Muscle of leg (tissue), 11 donors: Measurements from ENCODE around the gene EMP1. TPM values are rescaled to one million over a fixed set of nuclear protein-coding genes. Genes with fewer than 3 reads are reported as not detected.
"Not testable (repeated sequence)": the region's sequence is repeated elsewhere in the genome, so short reads cannot be mapped to it uniquely, and the experiment has no call there.

Source experiments
- DNase-seq: peaks from one replicate; pipeline ENCODE4 v3.0.0; 2013
- H3K27ac ChIP-seq: one replicate; pipeline ENCODE4 v1.5.1; 2013; ENCODE audit warnings: mild to moderate bottlenecking, low read length, control low read depth
- H3K27me3 ChIP-seq: one replicate; pipeline ENCODE4 v1.6.1; 2013; ENCODE audit warnings: low read length; ENCODE audit not compliant: control insufficient read depth, insufficient read depth
- H3K36me3 ChIP-seq: one replicate; pipeline ENCODE4 v1.6.1; 2013; ENCODE audit warnings: low read length; ENCODE audit not compliant: control insufficient read depth, insufficient read depth
- H3K4me1 ChIP-seq: one replicate; pipeline ENCODE4 v1.6.1; 2013; ENCODE audit warnings: low read length; ENCODE audit not compliant: control insufficient read depth, insufficient read depth
- H3K4me3 ChIP-seq: one replicate; pipeline ENCODE4 v1.5.1; 2013; ENCODE audit warnings: low read length, control low read depth
- H3K9me3 ChIP-seq: replicated peaks from 2 replicates; pipeline ENCODE4 v1.6.1; 2013; ENCODE audit warnings: low read depth, low read length; ENCODE audit not compliant: control insufficient read depth
- WGBS: methylation state at CpG from one replicate; pipeline ENCODE4 v1.1.5; 2013; ENCODE audit warnings: missing lambda C conversion rate; ENCODE audit not compliant: insufficient coverage; 5-methylcytosine and 5-hydroxymethylcytosine counted together
- polyA plus RNA-seq, 8 donors: library from polyadenylated mRNA; unstranded; fragments of 120-200 nt; gene quantifications; one replicate each; pipeline versions ENCODE4 v1.2.1 to v1.2.3, GENCODE V29; 2013; ENCODE audit warnings: inconsistent platforms in 1 of 8, low replicate concordance in 1 of 8; ENCODE audit not compliant: insufficient read length in 8 of 8, insufficient read depth in 1 of 8
- total RNA-seq: library from RNA; stranded (reverse); fragments of 120-200 nt; gene quantifications from one replicate; pipeline ENCODE4 v1.2.4, GENCODE V29; 2013

Gene EMP1
- total and polyA plus RNA-seq, 9 donors, result 70.0 to 221 (median 123) TPM

DNA sequence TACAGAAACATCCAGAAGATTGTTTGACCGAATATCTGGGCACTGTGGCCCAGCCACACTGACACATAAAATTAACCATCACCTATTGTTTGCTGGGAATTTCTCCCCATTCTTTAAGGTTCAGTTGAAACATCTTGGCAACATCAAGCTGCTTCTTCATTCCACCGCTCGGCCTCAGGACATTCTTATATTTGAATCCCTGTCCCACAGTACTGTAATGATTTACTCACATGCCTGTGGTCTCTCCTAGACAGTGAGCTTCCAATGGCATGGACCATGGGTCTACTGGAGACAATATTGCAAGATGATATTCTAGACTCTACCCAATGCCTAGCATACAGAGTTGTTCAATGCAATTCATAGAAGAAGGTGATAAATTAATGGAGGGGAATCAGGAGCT is 56.1 kb downstream of the EMP1 start:
- no peak for DNase-seq
- Histone ChIP-seq H3K4me1 (peaks cover 15% of the 10 kb centered on the region), H3K4me3 (no peak overlapping the region), H3K27ac (no peak overlapping the region), H3K9me3 (no peaks in the 10 kb centered on the region), H3K27me3 (no peaks in the 10 kb centered on the region), H3K36me3 (no peaks in the 10 kb centered on the region)
- 100% methylated on average over 1 of the region's 3 CpGs for WGBS

DNA sequence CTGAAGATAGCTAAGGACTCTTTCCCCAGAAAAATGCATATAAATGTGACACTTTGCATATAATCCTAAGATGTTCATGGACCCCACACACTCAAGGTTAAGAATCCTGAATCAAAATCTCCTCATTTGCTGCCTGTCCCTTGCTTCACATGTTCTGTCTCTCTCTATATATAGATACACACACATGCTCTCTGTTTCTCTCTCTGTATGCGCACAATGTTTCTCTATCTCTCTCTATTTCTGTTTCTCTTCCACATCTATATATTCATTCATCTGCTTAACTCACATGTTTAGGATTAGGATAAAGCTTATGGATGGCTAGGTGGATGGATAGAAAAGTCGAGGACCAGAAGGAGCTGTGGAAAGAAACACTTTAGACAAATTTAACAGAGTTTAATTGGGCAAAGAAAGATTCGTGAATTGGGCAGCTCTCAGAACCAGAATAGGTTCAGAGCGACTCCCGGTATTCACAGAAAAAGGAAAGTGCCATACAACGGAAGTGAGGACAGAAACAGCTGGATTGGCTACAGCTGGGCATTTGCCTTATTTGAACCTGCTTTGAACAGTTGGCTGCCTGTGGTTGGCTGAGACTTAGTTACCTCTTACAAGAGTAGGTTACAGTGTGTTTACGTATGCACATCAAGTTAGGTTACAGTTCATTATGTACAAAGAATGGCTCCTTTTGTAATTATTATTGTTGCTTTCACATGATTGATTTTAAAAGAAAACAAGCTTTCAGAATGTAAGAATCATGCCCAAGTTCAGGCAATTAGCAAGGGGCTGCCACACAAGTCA is 57.6 kb downstream of the EMP1 start:
- no peak overlapping the region for H3K27ac ChIP-seq
- WGBS, result 60% methylated on average over 5 of the region's 7 CpGs
- H3K27me3 ChIP-seq, result no peaks in the 10 kb centered on the region
- H3K9me3 ChIP-seq, result no peaks in the 10 kb centered on the region
- DNase-seq, result no peak
- H3K36me3 ChIP-seq, result no peaks in the 10 kb centered on the region
- no peak overlapping the region for H3K4me3 ChIP-seq
- peaks cover 25% of the 10 kb centered on the region for H3K4me1 ChIP-seq

DNA sequence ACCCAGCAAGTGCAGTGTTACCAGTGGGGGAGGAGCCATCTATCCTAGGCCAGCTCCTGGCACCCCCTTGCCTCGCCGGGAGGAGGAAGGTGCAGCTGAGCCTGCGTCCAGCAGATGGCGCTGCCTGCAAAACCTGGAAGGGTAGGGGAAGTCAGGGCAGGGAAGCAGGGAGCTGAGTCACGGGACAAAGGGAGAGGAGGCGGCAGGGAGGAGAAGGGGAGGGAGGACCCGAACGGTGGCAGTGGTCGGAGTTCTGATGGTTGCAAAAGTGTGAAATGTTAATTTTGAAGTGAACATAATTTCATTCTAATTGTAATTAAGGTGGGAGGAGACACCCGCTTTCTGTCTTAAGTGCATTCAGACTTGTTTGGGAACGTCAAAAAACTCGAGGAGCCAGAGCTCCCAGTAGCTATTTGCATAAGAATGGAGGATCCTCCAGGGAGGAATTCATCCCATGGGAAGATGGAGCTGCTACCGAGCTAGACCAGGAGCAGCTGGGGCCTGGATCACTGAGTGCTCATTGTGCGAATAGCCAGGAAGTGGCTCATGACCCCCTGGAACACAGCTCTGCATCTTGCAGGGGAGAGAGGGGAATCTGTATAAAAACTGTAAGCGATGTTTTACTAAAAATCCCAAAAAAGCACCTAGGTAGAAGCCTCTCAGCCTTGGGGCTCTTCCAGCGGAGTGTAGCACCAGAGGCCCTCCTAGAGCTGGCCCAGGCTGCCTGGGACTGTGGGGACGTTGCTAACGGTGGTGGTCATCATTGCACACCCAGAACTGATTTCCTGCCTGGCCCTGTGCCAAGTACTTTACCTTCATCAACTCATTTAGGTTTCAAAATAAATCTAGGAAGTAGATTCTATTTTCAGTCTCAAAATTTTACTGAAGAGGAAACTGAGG is 59.5 kb downstream of the EMP1 start:
- peak; percentile 97 for DNase-seq
- H3K4me3 ChIP-seq, result peak overlapping the region; percentile 16
- no peaks in the 10 kb centered on the region for H3K9me3 ChIP-seq
- WGBS, result 7% methylated on average over 11 of the region's 18 CpGs
- H3K27ac ChIP-seq, result no peak overlapping the region
- peaks cover 25% of the 10 kb centered on the region for H3K4me1 ChIP-seq
- no peaks in the 10 kb centered on the region for H3K27me3 ChIP-seq
- no peaks in the 10 kb centered on the region for H3K36me3 ChIP-seq

DNA sequence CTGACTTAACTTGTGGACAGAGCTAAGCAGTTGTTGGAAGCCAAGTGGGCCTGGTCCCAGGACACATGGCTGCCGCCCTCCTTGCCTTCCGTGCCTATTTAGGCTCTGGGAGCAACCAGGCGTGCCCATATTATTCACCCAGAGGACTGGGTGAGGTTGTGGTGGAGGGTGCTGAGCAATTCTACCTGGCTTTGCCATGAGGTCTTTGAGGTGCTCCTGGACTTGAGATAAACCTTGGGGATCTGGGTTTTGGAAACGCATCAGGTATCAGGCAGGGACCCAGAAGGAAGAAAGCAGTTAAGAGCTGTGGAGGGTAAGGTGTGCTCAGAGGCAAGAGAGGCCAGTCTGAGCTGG is 60.1 kb downstream of the EMP1 start:
- Histone ChIP-seq H3K9me3 (no peaks in the 10 kb centered on the region), H3K27me3 (no peaks in the 10 kb centered on the region), H3K27ac (no peak overlapping the region), H3K4me3 (no peak overlapping the region), H3K4me1 (peaks cover 25% of the 10 kb centered on the region), H3K36me3 (no peaks in the 10 kb centered on the region)
- DNase-seq, result no peak
- 89% methylated on average over 4 of the region's 4 CpGs for WGBS

DNA sequence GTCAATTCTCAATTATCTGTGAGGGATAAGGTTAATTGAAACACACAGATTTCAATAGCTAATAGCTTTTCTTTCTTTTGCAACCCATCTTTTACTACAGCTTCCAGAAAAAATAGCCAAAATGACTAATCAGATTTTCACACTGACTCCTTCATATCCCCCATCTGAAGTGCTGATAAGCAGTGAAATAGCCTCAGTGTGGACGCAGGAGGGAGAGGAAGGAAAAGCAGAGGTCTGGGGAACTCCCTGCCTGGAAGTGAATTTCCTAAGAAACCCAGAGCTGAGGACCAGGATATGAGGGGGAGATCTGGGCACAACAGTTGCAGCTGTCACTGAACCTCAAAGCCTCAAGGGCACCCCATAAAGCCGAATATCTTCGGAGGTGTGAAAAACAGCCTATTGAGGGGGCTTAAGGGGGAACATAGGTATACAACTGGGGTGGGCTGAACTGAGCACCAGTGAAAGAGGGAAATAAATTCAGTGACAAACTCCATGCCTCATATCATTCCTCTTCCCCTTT is 60.9 kb downstream of the EMP1 start:
- peaks cover 25% of the 10 kb centered on the region for H3K4me1 ChIP-seq
- H3K27me3 ChIP-seq, result no peaks in the 10 kb centered on the region
- peak overlapping the region; percentile 23 for H3K27ac ChIP-seq
- WGBS, result no CpG with 5 or more reads among the region's 3 CpGs
- no peaks in the 10 kb centered on the region for H3K36me3 ChIP-seq
- no peak overlapping the region for H3K4me3 ChIP-seq
- no peaks in the 10 kb centered on the region for H3K9me3 ChIP-seq
- DNase-seq, result no peak

DNA sequence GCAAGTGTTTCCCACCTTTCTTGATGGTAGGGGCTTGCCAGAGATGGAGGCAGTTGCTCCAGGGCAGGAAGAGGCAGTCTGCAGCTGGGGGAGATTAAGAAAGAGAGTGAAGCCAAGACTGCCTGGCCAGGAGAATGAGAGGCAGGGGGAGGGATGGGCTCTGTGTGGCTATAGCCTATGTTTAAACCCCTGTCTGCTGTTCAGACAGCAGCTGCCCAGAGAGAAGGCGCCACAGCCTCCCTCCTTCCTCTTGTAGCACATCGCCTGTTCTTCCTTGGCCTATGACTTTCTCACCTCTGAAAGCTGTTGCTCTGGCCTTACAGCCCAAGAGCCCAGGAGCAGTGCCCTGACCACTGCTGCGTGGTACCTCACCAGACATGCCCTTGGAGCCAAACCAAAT is 61.7 kb downstream of the EMP1 start:
- H3K36me3 ChIP-seq, result no peaks in the 10 kb centered on the region
- H3K27me3 ChIP-seq, result no peaks in the 10 kb centered on the region
- peaks cover 25% of the 10 kb centered on the region for H3K4me1 ChIP-seq
- H3K4me3 ChIP-seq, result no peak overlapping the region
- DNase-seq, result peak; percentile 83
- H3K27ac ChIP-seq, result peak overlapping the region; percentile 25
- no peaks in the 10 kb centered on the region for H3K9me3 ChIP-seq
- 67% methylated on average over 1 of the region's 3 CpGs for WGBS

DNA sequence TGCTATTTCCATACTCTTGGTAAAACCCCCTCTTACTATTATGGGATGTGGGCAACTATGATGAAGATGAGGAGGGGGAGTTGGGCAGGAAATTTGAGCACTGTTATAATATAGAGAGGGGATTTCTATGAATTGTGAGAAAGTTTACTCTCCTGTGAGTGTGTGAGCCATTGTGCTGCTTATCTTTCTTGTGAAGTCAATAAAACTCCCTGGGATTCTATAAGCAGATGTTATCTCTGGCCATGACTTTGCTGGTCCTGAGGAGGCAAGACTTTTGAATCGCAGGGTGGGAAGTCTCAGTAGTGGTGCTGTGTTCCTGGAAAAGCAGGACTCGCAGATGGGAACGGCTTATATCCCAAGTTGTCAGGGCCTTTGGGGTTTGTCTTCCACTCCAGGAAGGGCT is 62.2 kb downstream of the EMP1 start:
- peaks cover 25% of the 10 kb centered on the region for H3K4me1 ChIP-seq
- H3K36me3 ChIP-seq, result no peaks in the 10 kb centered on the region
- DNase-seq, result no peak

DNA sequence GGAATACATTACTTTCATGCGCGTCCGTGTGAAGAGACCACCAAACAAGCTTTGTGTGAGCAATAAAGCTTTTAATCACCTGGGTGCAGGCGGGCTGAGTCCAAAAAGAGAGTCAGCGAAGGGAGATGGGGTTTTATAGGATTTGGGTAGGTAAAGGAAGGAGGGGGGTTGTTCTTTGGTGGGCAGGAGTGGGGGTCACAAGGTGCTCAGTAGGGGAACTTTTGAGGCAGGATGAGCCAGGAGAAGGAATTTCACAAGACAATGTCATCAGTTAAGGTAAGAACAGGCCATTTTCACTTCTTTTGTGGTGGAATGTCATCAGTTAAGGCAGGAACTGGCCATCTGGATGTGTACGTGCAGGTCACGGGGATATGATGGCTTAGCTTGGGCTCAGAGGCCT is 63.1 kb downstream of the EMP1 start:
- not testable (repeated sequence) for H3K27me3 ChIP-seq, H3K9me3 ChIP-seq, DNase-seq, H3K27ac ChIP-seq, H3K4me3 ChIP-seq, H3K36me3 ChIP-seq
- 95% methylated on average over 4 of the region's 7 CpGs for WGBS
- H3K4me1 ChIP-seq, result peaks cover 25% of the 10 kb centered on the region

More for the DNA sequence above, 62.2 kb downstream of the EMP1 start:
- whole genome bisulfite sequencing, result 40% methylated on average over 1 of the region's 3 CpGs
- H3K4me3 ChIP-seq, result no peak overlapping the region
- no peaks in the 10 kb centered on the region for H3K9me3 ChIP-seq
- H3K27me3 ChIP-seq, result no peaks in the 10 kb centered on the region
- peak overlapping the region; percentile 25 for H3K27ac ChIP-seq

DNA sequence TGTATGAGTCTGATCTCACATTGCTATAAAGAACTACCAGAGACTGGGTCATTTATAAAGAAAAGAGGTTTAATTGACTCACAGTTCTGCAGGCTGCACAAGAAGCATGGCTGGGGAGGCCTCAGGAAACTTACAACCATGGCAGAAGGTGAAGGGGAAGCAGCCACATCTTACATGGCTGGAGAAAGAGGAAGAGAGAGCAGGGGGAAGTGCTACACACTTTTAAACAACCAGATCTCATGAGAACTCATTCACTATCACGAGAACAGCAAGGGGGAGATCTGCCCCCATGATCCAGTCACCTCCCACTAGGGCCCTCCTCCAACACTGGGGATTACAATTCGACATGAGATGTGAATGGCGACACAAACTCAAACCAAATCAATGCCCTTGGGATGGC is 71.3 kb downstream of the EMP1 start:
- not testable (repeated sequence) for H3K27ac ChIP-seq, H3K4me3 ChIP-seq
- 13% methylated on average over 1 of the region's 3 CpGs for WGBS

DNA sequence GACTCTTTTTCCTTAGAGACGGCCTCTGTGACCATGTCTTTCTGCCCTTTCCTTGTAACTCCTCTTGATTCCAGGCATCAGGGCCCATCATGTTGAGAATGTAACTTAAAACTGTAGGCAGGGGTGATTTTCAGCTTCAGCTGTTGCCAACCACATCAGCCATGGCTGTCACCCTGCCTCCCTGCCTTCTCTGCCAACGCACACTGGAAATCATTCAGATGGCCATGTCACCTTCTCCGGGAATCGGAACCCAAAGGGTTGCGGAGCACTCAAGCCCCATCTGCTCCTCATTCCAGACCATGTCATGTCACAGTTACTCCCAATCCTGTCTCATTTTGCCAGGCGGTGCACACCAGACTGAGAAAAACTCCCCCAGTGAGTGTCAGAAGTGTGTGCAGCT is 72.1 kb downstream of the EMP1 start:
- peak; percentile 22 for DNase-seq
- WGBS, result 56% methylated on average over 3 of the region's 6 CpGs
- Histone ChIP-seq H3K4me3 (no peak overlapping the region), H3K27ac (no peak overlapping the region), H3K9me3 (no peaks in the 10 kb centered on the region), H3K27me3 (no peaks in the 10 kb centered on the region), H3K4me1 (peaks cover 5% of the 10 kb centered on the region), H3K36me3 (no peaks in the 10 kb centered on the region)

More for the DNA sequence above, 71.3 kb downstream of the EMP1 start:
- not testable (repeated sequence) for H3K36me3 ChIP-seq, DNase-seq, H3K4me1 ChIP-seq, H3K9me3 ChIP-seq, H3K27me3 ChIP-seq
